Bronchial epithelial cell (primary cell): ENCODE results near the gene ZNF319. TPM values are rescaled to one million over a fixed set of nuclear protein-coding genes. Genes with fewer than 3 reads are reported as not detected.

Source experiments
- DNase-seq: peaks from one replicate; pipeline ENCODE4 v3.0.0-alpha.2; 2010; ENCODE audit warnings: low read depth
- FAIRE-seq: peaks from 2 replicates; lab custom pipeline; 2011; peaks lifted over from hg19 to GRCh38; lab: Jason Lieb, UNC
- H3K27me3 ChIP-seq: 2 replicates; pipeline ENCODE4 v1.5.1; 2011; ENCODE audit warnings: low read length; ENCODE audit not compliant: control insufficient read depth, insufficient read depth
- H3K36me3 ChIP-seq: 2 replicates; pipeline ENCODE4 v1.5.1; 2011; ENCODE audit warnings: low read length; ENCODE audit not compliant: control insufficient read depth, insufficient read depth
- H3K4me3 ChIP-seq: 2 replicates; pipeline ENCODE4 v1.5.1; 2011; ENCODE audit warnings: mild to moderate bottlenecking, low read depth, low read length, control low read depth
- total RNA-seq: library from RNA; depleted of rRNA; stranded (reverse); fragments of >200 nt; gene quantifications from 2 replicates; pipeline ENCODE4 v1.2.1, GENCODE V29; 2014
- TF ChIP-seq, protein P1 (sequence below): IDR thresholded peaks from 2 replicates; pipeline ENCODE4 v1.5.1; 2011; ENCODE audit warnings: mild to moderate bottlenecking, moderate library complexity, low read length, control low read depth, inconsistent platforms; ENCODE audit not compliant: insufficient read depth, severe bottlenecking

The ZNF319 gene
- total RNA-seq, 1 donor from 2014 or later = 2.4 TPM

DNA sequence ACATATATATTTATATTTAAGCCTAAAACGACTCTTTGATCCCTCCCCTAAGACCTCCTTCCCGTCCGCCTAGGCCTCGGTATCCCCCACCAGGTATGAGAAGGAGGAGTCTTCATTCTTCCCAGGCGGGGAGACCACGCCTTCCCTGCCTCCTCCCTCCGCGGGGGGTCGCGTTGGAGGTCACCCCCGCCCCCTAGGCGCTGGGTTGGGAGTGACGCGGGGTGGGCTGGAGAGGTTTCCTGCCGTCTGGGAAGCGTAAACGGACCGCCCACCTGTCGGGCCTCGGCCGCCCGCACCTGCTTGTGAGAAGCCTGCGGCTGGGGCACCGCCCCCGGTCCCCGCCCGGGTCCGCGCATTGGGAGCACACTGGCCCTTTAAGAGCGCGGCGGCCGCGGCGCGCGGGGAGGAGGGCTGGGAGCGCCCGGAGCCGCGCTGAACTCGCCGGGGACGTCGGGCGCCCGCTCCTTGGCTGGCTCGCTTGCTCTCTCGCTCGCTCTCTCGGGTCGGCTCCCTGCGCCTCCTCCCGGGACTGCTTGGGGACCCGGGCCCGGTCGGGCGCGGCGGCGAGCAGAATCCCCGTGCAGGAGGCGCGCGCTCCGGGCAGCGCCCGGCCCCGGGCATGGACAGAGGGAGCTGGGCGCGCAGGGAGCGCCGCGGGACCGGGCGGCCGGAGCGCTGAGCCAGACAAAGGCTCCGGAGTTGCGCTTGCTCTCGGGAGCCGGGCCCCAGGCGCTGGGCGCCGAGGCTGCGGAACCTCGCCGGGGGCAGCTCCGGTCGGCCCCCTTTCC lies 25.1 kb upstream of the ZNF319 start, which contains the start of gene MMP15:
TSS of gene MMP15 (plus strand) at position 404 of the 788 bp plus-strand sequence. CDS start 597 bp downstream, outside the sequence.
- DNase-seq = peak; percentile 51
- H3K36me3 ChIP-seq = no peaks in the 10 kb centered on the region
- no peaks in the 10 kb centered on the region for H3K27me3 ChIP-seq
- TF ChIP-seq, protein P1, sequence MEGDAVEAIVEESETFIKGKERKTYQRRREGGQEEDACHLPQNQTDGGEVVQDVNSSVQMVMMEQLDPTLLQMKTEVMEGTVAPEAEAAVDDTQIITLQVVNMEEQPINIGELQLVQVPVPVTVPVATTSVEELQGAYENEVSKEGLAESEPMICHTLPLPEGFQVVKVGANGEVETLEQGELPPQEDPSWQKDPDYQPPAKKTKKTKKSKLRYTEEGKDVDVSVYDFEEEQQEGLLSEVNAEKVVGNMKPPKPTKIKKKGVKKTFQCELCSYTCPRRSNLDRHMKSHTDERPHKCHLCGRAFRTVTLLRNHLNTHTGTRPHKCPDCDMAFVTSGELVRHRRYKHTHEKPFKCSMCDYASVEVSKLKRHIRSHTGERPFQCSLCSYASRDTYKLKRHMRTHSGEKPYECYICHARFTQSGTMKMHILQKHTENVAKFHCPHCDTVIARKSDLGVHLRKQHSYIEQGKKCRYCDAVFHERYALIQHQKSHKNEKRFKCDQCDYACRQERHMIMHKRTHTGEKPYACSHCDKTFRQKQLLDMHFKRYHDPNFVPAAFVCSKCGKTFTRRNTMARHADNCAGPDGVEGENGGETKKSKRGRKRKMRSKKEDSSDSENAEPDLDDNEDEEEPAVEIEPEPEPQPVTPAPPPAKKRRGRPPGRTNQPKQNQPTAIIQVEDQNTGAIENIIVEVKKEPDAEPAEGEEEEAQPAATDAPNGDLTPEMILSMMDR = no peak
- no peak for FAIRE-seq
- peak within 1 kb of the TSS; percentile 42 for H3K4me3 ChIP-seq

DNA sequence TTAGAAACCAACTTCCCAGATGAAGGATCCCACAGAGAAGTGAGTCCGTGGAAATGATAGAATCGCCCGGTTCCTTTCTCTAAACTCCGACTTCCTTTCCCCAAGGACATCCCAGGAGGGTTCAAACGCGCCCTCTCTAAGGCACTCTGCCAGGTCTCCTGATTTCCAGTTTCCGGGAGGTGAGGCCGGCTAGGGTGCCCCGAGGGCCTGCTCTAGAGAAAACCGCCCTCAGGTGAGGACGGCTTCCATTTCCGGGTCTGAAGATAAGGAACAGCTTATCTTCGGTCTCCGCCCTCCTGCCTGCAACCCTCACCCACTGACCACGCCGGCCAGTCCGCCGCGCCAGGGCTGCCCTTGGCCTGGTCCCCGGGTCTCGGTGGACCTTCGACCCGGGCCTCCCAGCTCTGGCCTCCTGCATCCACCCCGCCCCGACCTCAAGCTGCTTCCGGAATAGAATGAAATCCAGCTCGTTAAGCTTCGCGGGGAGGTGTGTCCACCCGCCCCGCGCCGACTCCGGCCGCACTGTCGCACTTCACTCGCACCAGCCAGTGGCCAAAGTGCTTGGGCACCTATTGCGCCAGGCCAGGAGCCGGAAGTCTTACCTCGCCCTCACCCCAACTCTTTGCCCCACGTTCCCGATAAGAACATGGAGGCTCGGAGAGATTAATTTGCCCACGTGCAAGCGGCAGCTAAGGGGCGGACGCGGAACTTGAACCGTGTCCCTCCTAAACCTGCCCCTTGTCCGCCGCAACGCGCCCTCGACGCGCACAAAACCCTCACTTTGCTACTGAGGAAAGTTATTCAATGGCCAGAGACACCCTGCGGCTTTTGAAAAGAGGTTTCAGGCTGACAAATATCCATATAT lies 24.2 kb upstream of the ZNF319 start:
- Histone ChIP-seq H3K36me3 (no peaks in the 10 kb centered on the region), H3K27me3 (no peaks in the 10 kb centered on the region), H3K4me3 (peak overlapping the region; percentile 42)
- peak; percentile 8 for DNase-seq
- TF ChIP-seq, protein P1 = no peak
- no peak for FAIRE-seq

DNA sequence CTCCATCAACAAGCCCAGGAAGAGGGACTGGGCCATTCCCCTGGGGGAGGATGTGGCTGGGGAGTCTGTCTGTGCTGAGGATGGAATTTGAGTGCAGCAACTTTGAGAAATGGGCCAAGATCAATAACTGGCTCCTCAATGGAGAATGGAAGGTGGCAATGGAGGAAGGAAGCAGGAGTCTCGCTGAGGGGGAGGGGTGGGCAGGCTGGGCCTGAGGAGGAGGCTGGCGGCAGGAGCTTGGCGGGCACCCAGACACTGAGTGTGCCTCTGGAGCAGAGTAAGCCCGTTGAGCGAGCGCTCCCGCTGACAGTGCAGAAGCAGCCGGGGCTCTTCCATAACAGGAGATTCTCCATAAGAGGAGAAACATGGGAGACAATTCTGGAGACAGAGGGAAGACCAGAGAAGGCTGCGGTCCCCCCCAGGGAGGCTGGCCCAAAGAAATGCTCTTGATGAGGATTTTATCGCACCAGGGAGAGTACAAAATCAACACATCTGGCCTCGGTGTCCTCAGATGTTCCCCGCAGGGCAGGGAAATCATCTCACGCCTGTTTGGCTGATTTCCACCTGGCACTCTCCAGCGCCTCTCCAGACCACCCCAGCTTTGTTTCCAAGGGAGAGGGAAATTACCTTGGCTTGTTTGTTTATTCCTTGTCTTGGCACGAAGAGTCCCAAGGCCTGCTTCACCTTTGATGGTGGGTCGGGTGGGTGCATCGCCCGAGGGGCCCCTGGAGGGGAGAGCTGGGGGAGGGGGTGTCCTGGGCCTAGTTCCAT lies 22.3 kb upstream of the ZNF319 start:
- TF ChIP-seq, protein P1 = no peak
- DNase-seq = peak; percentile 67
- peaks cover 5% of the 10 kb centered on the region for H3K36me3 ChIP-seq
- no peak for FAIRE-seq
- no peak overlapping the region for H3K4me3 ChIP-seq
- H3K27me3 ChIP-seq = no peaks in the 10 kb centered on the region

DNA sequence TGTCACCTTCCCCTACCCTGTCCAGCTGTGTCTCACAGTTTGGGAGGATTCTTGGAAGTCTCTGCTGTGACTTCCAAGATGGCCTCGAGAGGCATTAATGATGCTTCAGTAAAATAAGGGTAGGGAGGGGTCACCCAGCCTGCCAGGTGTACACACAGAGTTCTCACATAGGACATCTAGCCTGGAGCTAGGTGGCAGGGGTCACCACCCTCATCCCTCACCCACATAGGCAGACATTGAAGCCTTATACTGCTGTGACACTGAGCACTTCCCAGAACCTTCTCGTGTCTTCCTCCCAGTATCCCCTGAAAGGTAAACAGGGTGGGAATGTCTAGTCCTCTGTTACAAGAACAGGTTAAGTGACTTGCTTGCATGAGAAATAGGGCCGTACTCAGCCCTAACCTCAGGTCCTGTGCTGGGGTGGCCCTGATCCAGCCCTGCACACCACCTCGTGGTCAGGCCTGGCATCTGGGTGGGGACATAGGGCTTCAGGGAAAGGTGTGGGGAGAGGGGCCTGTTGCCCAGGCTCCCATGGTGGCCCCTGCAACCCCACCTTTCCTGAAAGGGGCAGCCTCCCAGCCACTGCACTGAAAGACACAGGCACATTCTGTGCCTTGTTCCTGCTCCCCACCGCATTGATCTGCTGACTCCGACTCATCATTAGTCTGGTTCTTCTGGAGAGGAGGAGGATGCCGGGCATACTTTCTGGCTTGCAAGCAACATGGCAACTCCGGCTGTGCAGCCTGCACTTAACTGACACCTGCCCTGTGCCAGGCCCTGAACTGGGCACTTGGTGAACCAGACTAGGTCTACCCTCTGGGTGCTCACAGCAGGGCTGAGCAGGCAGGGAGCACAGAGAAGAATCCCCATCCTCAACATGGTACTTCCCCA lies 21.4 kb upstream of the ZNF319 start:
- H3K4me3 ChIP-seq = no peak overlapping the region
- H3K36me3 ChIP-seq = peaks cover 6% of the 10 kb centered on the region
- FAIRE-seq (no peak), DNase-seq (peak; percentile 68)
- no peaks in the 10 kb centered on the region for H3K27me3 ChIP-seq
- TF ChIP-seq, protein P1 = no peak
